Kidney (tissue), 14 donors: ENCODE measurements around the gene MBOAT2. TPM values are rescaled to one million over a fixed set of nuclear protein-coding genes. Genes with fewer than 3 reads are reported as not detected.
"Not testable (repeated sequence)": the region's sequence is repeated elsewhere in the genome, so short reads cannot be mapped to it uniquely, and the experiment has no call there.

Experiments used
- DNase-seq, 5 donors: peaks; one replicate each; pipeline ENCODE4 v3.0.0-alpha.2; 2013 to 2020
- FAIRE-seq: peaks from 2 replicates; lab custom pipeline; 2012; peaks lifted over from hg19 to GRCh38; lab: Jason Lieb, UNC
- H3K27ac ChIP-seq, 2 donors: one replicate each; pipeline ENCODE4 v1.7.0; 2013; ENCODE audit warnings: low read depth in 2 of 2, low read length in 2 of 2, inconsistent platforms in 1 of 2
- H3K27me3 ChIP-seq: one replicate; pipeline ENCODE4 v1.7.1; 2013; ENCODE audit warnings: low read length, inconsistent platforms; ENCODE audit not compliant: control insufficient read depth, insufficient read depth
- H3K36me3 ChIP-seq, 3 donors: one replicate each; pipeline versions ENCODE4 v1.7.0 to v1.7.1; 2013; ENCODE audit warnings: low read length in 3 of 3, control low read depth in 1 of 3, inconsistent platforms in 1 of 3; ENCODE audit not compliant: insufficient read depth in 3 of 3, control insufficient read depth in 2 of 3
- H3K4me1 ChIP-seq, 3 donors: one replicate each; pipeline versions ENCODE4 v1.7.0 to v1.7.1; 2013; ENCODE audit warnings: low read length in 3 of 3, inconsistent platforms in 1 of 3, low read depth in 1 of 3; ENCODE audit not compliant: control insufficient read depth in 2 of 3, insufficient read depth in 2 of 3
- H3K4me3 ChIP-seq, 3 donors: one replicate each; pipeline versions ENCODE4 v1.7.0 to v1.8.1; 2013; ENCODE audit warnings: low read length in 3 of 3, control low read depth in 1 of 3, inconsistent platforms in 1 of 3
- H3K9ac ChIP-seq, 3 donors: one replicate each; pipeline versions ENCODE4 v1.7.0 to v1.7.1; 2013; ENCODE audit warnings: low read length in 3 of 3, control low read depth in 1 of 3, inconsistent platforms in 1 of 3
- H3K9me3 ChIP-seq, 3 donors: one replicate each; pipeline versions ENCODE4 v1.7.0 to v1.7.1; 2013; ENCODE audit warnings: low read length in 3 of 3, control low read depth in 1 of 3, inconsistent platforms in 1 of 3; ENCODE audit not compliant: control insufficient read depth in 2 of 3, insufficient read depth in 1 of 3
- intact Hi-C: fragments of 100-400 bp; cut with DNase I; formaldehyde crosslinking; loops from one replicate; pipeline ENCODE4 v1.11.1; 2022
- polyA plus RNA-seq: library from polyadenylated mRNA; stranded (reverse); fragments of 350-450 nt; fragmentation: Illumina TruSeq; extraction: RNeasy Lipid Tissue Mini Kit (QIAGEN cat#74804); gene quantifications from one replicate; pipeline ENCODE4 v1.2.3, GENCODE V29; 2014; ENCODE audit warnings: low read depth, low replicate concordance; ENCODE audit not compliant: insufficient read depth
- total RNA-seq: library from RNA; stranded (reverse); fragmentation: NEBNext Ultra II Directional; extraction: Animal tissue kit (Norgen Biotek cat#: 25700); gene quantifications from one replicate; pipeline ENCODE4 v1.2.1, GENCODE V29; 2021
- TF ChIP-seq, protein P1 (sequence below): IDR thresholded peaks from 3 replicates; pipeline ENCODE4 v1.5.1; 2012; ENCODE audit warnings: mild to moderate bottlenecking, moderate library complexity, borderline replicate concordance; ENCODE audit not compliant: insufficient read depth; ENCODE audit errors: extremely low read depth
- donor health status: control.
- donor health status: control.
- donor health status: control.
- donor health status: control.
- donor health status: control.
- donor health status: DM: yes; HTN: yes; CAD: no.
- donor health status: Normal renal cell carcinoma (clear cell type).

MBOAT2 gene
- total and polyA plus RNA-seq, 2 donors from 2014 or later = 15.9 to 28.6 TPM

GRCh38 chr2:8915941-8916340 is 87.5 kb downstream of the MBOAT2 start:
- H3K27me3 ChIP-seq = no peaks in the 10 kb centered on the region
- H3K36me3 ChIP-seq = no peaks in the 10 kb centered on the region
- FAIRE-seq = no peak
- no peak overlapping the region for H3K27ac ChIP-seq
- no peak for DNase-seq
- peaks cover 0 to 4% (median 0%) of the 10 kb centered on the region in 3 donors for H3K9me3 ChIP-seq
- no peaks in the 10 kb centered on the region for H3K4me1 ChIP-seq
- TF ChIP-seq, protein P1, sequence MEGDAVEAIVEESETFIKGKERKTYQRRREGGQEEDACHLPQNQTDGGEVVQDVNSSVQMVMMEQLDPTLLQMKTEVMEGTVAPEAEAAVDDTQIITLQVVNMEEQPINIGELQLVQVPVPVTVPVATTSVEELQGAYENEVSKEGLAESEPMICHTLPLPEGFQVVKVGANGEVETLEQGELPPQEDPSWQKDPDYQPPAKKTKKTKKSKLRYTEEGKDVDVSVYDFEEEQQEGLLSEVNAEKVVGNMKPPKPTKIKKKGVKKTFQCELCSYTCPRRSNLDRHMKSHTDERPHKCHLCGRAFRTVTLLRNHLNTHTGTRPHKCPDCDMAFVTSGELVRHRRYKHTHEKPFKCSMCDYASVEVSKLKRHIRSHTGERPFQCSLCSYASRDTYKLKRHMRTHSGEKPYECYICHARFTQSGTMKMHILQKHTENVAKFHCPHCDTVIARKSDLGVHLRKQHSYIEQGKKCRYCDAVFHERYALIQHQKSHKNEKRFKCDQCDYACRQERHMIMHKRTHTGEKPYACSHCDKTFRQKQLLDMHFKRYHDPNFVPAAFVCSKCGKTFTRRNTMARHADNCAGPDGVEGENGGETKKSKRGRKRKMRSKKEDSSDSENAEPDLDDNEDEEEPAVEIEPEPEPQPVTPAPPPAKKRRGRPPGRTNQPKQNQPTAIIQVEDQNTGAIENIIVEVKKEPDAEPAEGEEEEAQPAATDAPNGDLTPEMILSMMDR = no peak
- no peak overlapping the region for H3K4me3 ChIP-seq
- H3K9ac ChIP-seq = no peak overlapping the region
- intact Hi-C loops = no loop called here

DNA sequence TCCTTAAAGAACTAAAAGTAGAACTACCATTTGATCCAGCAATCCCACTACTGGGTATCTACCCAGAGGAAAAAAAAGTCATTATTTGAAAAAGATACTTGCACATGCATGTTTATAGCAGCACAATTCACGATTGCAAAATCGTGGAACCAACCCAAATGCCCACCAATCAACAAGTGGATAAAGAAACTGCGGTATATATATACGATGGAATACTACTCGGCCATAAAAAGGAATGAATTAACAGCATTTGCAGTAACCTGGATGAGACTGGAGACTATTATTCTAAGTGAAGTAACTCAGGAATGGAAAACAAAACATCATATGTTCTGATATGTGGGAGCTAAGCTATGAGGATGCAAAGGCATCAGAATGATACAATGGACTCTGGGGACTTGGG is 89.7 kb downstream of the MBOAT2 start:
- H3K9ac ChIP-seq, FAIRE-seq, DNase-seq, H3K36me3 ChIP-seq, H3K27ac ChIP-seq, H3K9me3 ChIP-seq, H3K27me3 ChIP-seq, intact Hi-C loops, H3K4me1 ChIP-seq, H3K4me3 ChIP-seq: not testable (repeated sequence)

- peaks cover 0 to 7% (median 0%) of the 10 kb centered on the region in 3 donors for H3K9me3 ChIP-seq
- no peak overlapping the region for H3K27ac ChIP-seq
- intact Hi-C loops = no loop called here
- no peaks in the 10 kb centered on the region for H3K36me3 ChIP-seq
- no peak overlapping the region for H3K4me3 ChIP-seq
- H3K4me1 ChIP-seq = no peaks in the 10 kb centered on the region
- no peak for FAIRE-seq
- DNase-seq = no peak
- H3K9ac ChIP-seq = no peak overlapping the region
- H3K27me3 ChIP-seq = no peaks in the 10 kb centered on the region
- TF ChIP-seq, protein P1 = no peak
Observed at GRCh38 chr2:8907764-8908288, 95.7 kb downstream of the MBOAT2 start.

DNA sequence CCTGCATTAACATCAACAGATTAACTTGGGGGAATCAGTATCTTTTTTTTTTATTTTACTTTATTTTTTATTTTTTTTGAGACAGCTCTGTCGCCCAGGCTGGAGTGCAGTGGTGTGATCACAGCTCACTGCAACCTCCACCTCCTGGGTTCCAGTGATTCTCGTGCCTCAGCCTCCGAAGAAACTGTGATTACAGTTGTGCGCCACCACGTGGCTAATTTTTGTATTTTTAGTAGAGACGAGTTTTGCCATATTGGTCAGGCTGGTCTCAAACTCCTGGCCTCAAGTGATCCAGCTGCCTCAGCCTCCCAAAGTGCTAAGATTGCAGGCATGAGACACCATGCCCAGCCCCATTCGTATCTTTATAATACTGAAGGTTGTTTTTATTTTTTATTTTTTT is 99.6 kb downstream of the MBOAT2 start:
- H3K27me3 ChIP-seq, DNase-seq, H3K9me3 ChIP-seq, FAIRE-seq, intact Hi-C loops, H3K36me3 ChIP-seq, H3K4me1 ChIP-seq, H3K27ac ChIP-seq, H3K4me3 ChIP-seq, H3K9ac ChIP-seq: not testable (repeated sequence)

DNA sequence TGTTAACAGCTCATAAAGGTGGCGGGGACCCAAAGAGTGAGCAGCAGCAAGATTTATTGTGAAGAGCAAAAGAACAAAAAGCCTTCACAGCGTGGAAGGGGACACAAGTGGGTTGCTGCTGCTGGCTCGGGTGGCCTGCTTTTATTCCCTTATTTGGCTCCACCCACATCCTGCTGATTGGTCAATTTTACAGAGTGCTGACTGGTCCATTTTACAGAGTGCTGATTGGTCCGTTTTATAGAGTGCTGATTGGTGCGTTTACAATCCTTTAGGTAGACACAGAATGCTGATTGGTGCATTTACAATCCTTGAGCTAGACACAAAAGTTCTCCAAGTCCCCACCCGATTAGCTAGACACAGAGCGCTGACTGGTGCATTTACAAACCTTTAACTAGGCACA is 100.7 kb downstream of the MBOAT2 start:
- not testable (repeated sequence) for FAIRE-seq, H3K4me1 ChIP-seq, DNase-seq

DNA sequence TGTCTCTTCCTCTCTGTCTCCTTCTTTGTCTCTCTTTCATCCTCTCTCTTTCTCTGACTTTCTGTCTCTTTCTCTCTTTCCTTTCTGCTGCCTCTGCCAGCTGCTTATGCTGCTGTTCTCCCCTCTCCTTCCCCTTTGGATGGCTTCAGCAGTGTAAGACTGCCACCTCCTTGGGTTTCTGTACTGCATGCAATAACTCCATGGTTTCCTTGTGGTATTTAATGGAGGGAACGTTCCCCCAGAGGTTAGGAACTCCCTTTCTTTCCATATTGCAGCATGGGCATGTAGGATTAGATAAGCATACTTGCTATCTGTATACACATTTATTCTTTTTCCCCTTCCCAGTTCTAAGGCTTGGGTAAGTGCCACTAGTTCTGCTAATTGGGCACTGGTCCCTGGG is 106.3 kb downstream of the MBOAT2 start:
- intact Hi-C loops, H3K4me3 ChIP-seq, H3K9ac ChIP-seq, H3K27ac ChIP-seq, H3K9me3 ChIP-seq, H3K27me3 ChIP-seq, H3K4me1 ChIP-seq, H3K36me3 ChIP-seq, DNase-seq, FAIRE-seq: not testable (repeated sequence)

More for the DNA sequence above, 100.7 kb downstream of the MBOAT2 start:
- H3K9me3 ChIP-seq, intact Hi-C loops, H3K9ac ChIP-seq, H3K27me3 ChIP-seq, H3K36me3 ChIP-seq, H3K4me3 ChIP-seq, H3K27ac ChIP-seq: not testable (repeated sequence)

- FAIRE-seq, H3K4me1 ChIP-seq, H3K4me3 ChIP-seq, intact Hi-C loops, H3K9me3 ChIP-seq, H3K27ac ChIP-seq, DNase-seq, H3K36me3 ChIP-seq, H3K27me3 ChIP-seq, H3K9ac ChIP-seq: not testable (repeated sequence)
Observed at GRCh38 chr2:8896671-8897070, 106.8 kb downstream of the MBOAT2 start.
